A673 (cell line): Measurements from ENCODE around the gene TACR2.

Experiments used
- CTCF ChIP-seq: fragments of 300-800, 200-600 bp; sonication (generic); conservative IDR thresholded peaks from 2 replicates; pipeline ENCODE4 v1.5.1; 2017; ENCODE audit warnings: low read depth, mild to moderate bottlenecking, antibody characterized with exemption, low read length, moderate library complexity, mixed read lengths
- EZH2 ChIP-seq: fragments of 200-600 bp; sonication (generic); IDR thresholded peaks from 2 replicates; pipeline ENCODE4 v1.6.1; 2017; ENCODE audit warnings: borderline replicate concordance, low read depth, mild to moderate bottlenecking, mixed read lengths, antibody characterized with exemption, low read length; ENCODE audit not compliant: poor library complexity, severe bottlenecking

GRCh38 chr10:69446229-69446628, 29.5 kb upstream of the TACR2 start:
- TF ChIP-seq CTCF (no peak), EZH2 (no peak)
